Right forelimb (tissue), 1 donor: Measurements from ENCODE around the gene APOL4.
"Not testable (repeated sequence)": the region's sequence is repeated elsewhere in the genome, so short reads cannot be mapped to it uniquely, and the experiment has no call there.

ENCODE experiments used
- DNase-seq: peaks from one replicate; pipeline ENCODE4 v3.0.0-alpha.2; 2018

APOL4 gene

DNA sequence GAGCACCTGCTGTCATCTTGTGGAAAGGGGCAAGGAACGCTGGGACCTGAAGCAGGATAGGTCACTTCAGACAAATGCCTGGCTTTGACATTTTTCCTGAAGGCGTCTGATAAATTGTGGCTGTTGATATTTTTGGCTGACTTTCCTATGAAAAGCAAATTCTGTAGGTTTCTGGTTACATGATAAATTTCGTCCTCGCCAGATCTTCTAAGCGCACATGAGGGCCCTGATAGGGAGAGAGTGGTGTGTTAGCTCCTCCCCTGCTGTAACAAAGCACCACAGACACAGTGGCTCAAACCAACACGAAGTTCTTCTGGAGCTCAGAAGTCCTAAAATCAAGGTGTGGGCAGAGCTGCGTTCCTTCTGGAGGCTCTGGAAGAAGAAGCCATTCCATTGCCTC lies 19.6 kb downstream of the APOL4 start:
- DNase-seq: no peak

DNA sequence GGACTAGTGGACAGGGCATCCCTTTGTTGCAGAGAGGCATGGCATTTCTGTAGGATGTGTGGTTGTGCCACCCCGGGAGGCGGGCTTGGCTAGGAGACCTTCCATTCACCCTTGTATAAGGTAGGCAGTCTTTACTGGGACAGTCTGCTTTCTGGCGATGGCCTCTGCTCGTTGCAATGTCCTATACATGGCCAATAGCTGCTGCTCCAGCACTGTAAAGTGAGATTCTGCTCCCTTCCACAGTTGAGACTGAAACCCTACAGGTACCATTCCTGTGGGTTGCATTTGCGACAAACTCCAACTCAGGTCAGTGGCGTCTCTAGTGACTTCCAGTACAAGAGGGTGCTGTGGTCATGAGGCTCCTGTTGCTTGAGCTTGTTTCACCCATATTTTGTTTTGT lies 20.7 kb downstream of the APOL4 start:
- DNase-seq: no peak

DNA sequence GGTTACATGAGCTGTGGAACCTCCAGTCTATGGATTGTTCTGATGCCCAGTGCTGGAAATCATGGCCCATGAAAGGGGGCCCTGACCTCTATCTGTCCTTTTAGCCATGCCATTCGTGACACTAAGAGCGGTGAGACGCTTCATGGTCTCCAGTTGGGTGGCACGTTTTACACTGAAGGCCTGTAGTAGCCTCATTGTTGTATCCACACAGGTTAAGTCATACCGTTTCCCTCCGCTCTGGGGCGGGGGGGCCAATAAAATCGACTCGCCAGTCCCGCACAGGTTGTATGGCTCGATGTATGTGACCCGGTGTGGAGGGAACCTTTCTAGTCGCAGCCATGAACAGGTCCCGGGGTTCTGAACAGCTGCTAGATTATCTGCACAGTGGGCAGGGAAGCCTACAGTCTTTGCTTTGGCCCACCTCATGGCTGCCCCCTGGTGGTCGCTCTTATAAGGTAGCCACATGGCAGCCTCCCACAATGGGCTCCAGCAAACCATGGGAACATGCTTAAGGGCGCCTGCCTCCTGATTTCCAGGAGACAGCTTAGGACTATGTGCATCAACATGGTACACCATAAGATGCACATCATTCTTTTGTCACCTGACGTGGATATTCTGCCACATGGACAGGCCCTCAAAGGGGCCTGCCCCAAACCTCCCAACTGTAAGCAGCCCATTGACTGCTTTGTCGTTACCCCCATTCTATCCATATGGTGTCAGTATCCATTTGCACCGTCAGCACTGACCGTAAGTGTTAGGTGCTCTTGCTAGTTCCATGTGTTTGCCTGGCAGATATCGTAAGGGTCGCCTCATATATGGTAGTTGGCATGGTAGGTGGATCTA lies 21.4 kb downstream of the APOL4 start:
- peak; percentile 70 for DNase-seq

DNA sequence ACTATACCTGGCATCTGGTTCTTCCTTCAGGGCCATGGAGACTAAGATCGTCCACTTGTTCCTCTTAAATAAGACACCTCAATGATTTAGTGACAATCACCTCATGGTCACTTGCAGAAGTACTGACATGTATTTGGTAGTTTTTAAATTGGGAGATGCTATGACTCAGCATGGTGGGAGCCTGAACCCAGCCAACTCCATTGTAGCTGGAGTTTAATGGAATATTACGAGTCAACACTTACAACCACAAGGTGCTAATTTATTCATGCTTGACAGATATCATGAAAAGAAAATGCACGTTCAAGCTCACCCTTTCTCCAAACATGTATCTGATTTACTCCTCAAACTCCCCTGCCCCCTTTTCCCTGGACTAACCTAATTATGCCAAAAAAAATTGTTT lies 24.4 kb downstream of the APOL4 start:
- DNase-seq: no peak

GRCh38 chr22:36175892-36176291 lies 25.7 kb downstream of the APOL4 start:
- no peak for DNase-seq

GRCh38 chr22:36171941-36172340 lies 29.7 kb downstream of the APOL4 start:
- no peak for DNase-seq

DNA sequence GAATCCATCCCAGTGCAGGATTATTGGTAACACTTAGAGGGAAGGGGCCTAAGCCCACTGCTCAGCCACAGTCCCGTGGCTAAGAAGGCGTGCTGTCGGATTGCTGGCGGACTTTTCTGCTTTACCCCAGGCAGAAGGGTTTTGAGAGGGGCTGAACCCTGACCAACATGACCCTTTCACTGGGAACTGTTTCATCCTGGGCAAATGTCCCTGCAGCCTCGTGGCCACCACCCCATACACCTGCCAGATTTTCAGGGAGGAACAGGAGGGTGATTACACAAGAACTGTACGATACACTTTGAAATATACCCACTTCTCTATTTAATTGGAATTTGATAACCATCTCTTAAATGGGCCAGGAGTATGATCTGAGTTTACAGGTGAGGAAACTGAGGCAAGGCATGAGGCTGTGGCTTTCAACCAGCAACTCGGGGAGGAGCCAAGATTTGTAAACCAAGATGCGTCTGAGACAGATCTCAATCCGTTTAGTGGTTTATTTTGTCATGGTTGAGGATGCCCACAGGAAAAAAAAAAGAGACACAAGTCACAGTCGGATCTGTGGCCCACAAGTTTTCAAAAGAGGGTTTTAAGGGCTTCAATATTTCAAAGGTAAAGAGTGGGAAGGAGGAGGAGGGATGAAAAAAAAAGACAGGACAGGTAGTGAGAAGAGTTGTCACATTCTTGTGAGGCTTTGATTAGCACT lies 34.9 kb downstream of the APOL4 start:
- no peak for DNase-seq

DNA sequence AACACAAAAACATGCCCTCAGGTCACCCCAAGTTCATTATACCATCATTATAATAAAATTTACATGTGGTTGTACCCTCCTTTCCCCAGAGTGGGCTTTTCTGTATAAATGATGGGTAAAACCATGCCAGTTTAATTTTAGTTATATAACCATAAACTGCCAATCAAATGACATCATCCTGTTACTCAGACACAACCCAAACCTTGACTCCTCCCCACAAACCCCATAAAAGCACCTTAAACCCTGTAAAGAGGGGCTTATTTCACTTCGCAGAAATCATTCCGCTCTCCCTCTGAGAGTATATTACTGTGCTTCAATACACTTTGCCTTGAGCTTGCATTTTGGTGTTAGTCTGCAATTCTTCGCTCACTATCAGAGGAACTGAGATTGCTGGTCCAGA lies 35.5 kb downstream of the APOL4 start:
- no peak for DNase-seq

DNA sequence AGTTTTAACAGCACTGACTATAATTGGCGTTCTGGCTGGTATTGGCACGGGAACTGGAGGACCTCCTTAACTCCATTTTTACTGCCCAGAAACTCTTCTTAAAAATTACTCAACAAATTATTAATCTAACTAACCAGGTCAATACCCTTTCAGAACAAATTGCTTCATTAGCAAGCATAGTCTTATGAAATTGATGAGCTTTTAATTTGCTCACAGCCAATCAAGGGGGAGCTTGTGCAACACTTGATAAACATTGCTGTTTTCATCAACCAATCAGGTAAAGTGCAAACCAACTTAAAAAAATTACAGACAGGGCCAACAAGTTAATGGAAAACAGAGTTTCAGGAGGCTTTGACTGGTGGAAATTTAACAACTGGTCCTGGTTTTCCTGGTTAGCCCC lies 36.5 kb downstream of the APOL4 start:
- DNase-seq: no peak

DNA sequence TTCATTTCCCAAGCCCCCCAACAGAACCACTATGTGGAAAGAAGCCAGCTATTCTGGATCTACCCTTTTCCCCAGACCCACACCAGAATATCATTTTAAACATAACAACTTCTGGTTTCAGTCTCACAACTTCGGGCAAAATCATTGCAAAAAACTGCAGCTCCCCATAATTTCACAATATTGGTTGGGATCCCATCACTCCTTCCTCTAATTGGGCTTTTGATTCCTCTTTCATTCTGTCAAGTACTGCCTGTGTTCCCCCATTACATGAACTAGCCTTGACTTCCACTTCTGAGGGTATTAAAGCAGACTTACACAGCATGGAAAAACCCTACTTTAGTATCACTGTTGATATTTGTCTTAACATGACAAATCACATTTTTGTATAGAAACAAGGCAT lies 37.0 kb downstream of the APOL4 start:
- no peak for DNase-seq

GRCh38 chr22:36163497-36163896 lies 38.1 kb downstream of the APOL4 start:
- DNase-seq: no peak

DNA sequence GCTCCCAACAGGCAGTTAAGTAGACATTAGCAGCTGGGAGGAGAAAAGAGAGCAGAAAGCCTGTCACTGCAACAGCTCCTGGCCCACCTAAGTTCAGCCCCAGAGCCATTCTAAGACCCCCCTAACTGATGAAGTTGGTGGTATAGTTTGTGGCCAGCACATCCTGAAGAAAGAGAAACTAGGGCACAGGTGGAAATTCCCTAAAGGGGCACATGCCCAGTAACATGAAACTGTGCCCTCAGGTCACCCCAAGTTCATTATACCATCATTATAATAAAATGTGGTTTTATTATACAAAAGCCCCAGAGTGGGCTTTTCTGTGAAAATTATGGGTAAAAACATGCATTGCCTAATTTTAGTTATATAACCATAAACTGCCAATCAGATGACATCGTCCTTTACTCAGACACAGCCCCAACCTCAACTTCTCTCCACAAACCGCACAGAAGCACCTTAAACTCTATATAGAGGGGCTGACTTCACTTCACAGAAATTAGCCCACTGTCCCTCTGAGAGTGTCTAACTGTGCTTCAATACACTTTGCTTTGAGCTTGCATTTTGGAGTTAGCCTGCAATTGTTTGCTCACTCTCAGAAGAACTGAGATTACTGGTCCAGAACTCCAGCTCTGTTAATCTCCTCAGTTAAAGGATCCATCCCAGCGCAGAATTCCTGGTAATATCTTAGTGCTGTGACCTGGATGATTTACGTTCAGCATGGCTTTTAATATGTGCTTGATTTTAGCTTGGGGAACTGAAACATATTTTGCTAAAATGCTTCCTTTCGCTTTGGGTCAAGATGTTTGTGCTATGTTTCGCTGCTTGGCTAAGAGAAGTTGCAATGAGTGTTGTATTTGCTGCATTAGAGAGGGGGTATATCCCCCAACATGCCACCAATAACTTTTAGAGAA lies 39.2 kb downstream of the APOL4 start:
- DNase-seq: no peak

DNA sequence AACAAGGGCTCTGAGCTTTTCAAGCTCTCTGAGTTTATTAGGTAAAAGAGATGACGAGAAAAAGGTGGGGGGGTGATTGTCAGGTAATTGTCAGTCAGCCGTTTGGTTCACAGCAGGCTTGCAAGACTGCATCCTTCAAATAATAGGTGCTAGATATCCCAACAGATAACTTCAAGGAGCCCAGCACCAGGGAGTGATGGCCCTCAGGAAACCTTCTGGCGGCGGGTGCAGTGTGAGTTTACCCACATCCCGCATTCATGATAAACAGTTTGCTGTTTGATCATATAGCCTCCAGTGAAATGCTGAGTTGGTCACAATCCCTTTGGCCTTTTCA lies 39.8 kb downstream of the APOL4 start:
- not testable (repeated sequence) for DNase-seq

DNA sequence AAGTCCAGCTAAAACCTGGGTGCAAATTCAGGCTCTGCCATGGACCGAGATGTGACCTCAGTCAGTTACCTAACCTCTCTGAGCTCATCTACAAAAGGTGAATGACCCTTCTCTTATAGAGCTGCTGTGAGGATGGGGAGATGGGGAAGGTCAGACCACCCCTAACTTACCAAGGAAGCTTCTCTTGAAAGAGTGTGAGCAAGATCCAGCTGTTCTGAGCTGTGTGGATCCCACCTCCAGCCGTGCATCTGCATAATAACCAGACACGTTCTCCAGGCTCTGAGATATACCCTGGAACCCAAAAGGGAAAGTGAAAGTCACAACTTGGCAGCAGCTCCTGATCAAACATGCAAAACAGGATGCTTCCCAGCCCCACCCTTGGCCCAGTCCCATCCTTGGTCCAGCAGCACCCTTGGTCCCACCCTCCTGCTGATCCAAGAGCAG lies 41.1 kb downstream of the APOL4 start, which contains the start of gene APOL3:
APOL3 (minus strand) TSS at position 257 of the 444 bp plus-strand sequence. CDS start 11,700 bp downstream, outside the sequence.
- no peak for DNase-seq

DNA sequence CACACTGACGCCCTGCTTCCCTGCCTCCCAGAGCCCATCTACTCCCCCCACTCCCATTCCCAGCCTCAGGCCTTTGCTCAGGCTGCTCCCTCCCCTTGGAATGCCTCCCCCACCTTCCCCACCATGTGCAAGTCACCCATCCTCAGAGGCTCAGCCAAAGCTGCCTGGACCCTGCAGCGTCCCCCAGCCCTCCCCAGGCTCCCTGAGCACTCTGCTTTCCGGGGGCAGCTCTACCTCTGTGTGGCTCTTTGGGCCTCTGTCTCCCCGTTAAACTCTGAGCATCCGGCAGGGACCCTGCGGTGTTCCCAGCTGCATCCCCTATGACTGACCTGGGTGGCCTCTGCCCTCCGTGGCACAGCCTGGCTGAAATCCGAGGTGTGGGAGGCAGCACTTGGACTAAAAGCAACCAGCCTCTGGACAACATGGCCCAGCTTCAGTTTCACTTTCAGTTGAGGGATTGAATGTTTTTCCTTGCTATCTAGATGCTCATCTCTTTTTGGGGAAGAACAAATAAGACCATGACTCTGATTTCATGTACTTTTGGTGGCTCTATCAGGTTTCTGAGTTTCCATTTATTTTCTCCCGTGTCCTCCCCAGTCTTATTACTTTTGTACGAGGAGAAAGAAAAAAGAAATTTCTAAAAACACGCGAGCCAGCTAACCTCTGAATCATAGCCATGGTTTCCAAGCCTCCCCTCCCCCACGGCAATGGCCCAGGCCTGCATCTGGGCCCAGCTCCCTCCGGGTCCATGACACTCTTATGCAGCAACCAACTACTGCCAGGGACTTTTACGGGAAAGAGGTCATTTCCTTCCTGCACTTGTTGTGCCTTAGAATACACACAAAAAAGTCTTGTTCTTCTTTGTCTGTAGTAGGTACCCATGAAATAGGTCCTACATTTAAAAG lies 44.8 kb downstream of the APOL4 start:
- DNase-seq: peak; percentile 75

GRCh38 chr22:36156119-36156514 lies 45.5 kb downstream of the APOL4 start:
- no peak for DNase-seq

- DNase-seq: peak; percentile 75
These were observed 45.9 kb downstream of the APOL4 start for GRCh38 chr22:36155702-36156101.

GRCh38 chr22:36154423-36154945 lies 47.1 kb downstream of the APOL4 start:
- DNase-seq: no peak

DNA sequence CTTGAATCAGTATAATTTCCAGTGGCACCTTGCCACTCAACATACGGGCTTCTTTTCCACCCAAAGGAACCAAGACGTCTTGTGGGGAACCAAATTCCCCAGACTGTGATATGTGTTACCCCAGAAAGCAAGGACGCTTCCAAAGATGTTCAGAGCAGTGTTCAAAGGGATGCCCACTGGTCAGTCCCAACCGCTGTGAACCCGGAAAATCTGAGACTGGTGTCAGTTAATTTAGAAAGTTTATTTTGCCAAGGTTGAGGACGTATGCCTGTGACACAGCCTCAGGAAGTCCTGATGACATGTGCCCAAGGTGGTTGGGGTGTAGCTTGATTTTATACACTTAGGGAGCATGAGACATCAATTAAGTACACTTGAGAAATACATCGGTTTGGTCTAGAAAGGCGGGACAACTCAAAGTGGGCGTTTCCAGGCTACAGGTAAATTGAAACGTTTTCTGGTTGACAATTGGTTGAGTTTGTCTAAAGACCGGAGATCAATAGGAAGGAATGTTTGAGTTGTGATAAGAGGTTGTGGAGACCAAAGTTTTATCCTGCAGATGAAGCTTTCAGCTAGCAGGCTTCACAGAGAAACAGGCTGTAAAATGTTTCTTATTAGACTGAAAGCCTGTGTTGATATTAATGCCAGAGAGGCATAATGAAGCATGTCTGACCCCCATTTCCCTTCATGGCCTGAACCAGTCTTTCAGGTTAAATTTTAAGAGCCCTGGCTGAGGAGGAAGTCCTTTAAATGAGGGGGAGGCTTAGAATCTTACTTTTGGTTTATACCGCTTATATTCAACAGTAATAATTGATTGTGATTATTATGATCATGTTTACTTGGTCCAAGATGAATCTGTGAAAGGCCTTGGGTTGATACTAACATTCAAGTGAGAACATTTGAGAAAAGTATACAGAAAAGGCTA lies 47.8 kb downstream of the APOL4 start:
- DNase-seq: no peak

- DNase-seq: not testable (repeated sequence)
These were observed 48.8 kb downstream of the APOL4 start for GRCh38 chr22:36152821-36153220.

DNA sequence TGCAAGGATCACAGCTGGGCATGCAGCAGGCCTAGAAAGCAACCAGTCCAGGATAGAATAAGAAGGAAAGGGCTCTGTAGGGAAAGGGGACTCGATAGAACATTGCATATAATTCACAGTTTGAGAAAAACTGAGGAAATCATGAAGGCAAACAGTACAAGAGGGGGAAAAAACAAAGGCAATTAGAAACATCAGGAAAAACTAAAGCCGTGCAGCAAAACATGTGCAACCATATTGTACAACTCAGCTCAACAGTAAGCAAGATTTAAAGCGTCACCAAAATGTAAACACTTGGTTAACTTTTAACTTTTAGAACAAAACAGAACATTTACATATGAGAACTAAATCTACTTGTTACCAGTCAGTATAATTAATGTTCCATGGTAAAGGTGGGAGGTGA lies 49.5 kb downstream of the APOL4 start:
- no peak for DNase-seq
